OCI-LY1 (cell line): Measurements from ENCODE around the gene CWC22.

ENCODE experiments used
- H2AFZ ChIP-seq: fragments of 200-600 bp; sonication (generic), shearing (Covaris generic); 2 replicates; pipeline ENCODE4 v1.6.0; 2014; ENCODE audit warnings: antibody characterized with exemption, mild to moderate bottlenecking, low read length
- H3F3A ChIP-seq: fragments of 200-600 bp; sonication (generic), shearing (Covaris generic); 2 replicates; pipeline ENCODE4 v1.6.0; 2014; ENCODE audit warnings: mild to moderate bottlenecking, antibody characterized with exemption, low read length, moderate library complexity; ENCODE audit not compliant: insufficient read depth
- H3K27ac ChIP-seq: fragments of 200-600 bp; sonication (generic); 2 replicates; pipeline ENCODE4 v1.5.1; 2014; ENCODE audit warnings: low read length, mixed run types, mild to moderate bottlenecking, low read depth; ENCODE audit not compliant: poor library complexity, severe bottlenecking
- H3K27me3 ChIP-seq: fragments of 200-600 bp; sonication (generic); 2 replicates; pipeline ENCODE4 v1.6.0; 2014; ENCODE audit warnings: antibody characterized with exemption, mild to moderate bottlenecking, low read length, moderate library complexity; ENCODE audit not compliant: insufficient read depth
- H3K36me3 ChIP-seq: fragments of 200-600 bp; sonication (generic); 2 replicates; pipeline ENCODE4 v1.6.1; 2014; ENCODE audit warnings: mild to moderate bottlenecking, antibody characterized with exemption, low read length, moderate library complexity, mixed read lengths; ENCODE audit not compliant: insufficient read depth
- H3K4me1 ChIP-seq: fragments of 200-600 bp; sonication (generic); 2 replicates; pipeline ENCODE4 v1.5.1; 2014; ENCODE audit warnings: mild to moderate bottlenecking, low read length, moderate library complexity; ENCODE audit not compliant: insufficient read depth, severe bottlenecking
- H3K4me2 ChIP-seq: fragments of 200-600 bp; sonication (generic), shearing (Covaris generic); 2 replicates; pipeline ENCODE4 v1.6.1; 2014; ENCODE audit warnings: low read length
- H3K4me3 ChIP-seq: fragments of 200-600 bp; sonication (generic); 2 replicates; pipeline ENCODE4 v1.5.1; 2014; ENCODE audit warnings: low read length, low read depth, mild to moderate bottlenecking, mixed read lengths; ENCODE audit not compliant: poor library complexity, severe bottlenecking
- H3K79me2 ChIP-seq: fragments of 200-600 bp; shearing (Covaris generic); 2 replicates; pipeline ENCODE4 v1.6.1; 2016; ENCODE audit warnings: mixed run types, low read length, mixed read lengths; ENCODE audit not compliant: insufficient read depth
- H3K9ac ChIP-seq: fragments of 200-600 bp; sonication (generic), shearing (Covaris generic); 2 replicates; pipeline ENCODE4 v1.6.1; 2014; ENCODE audit warnings: mild to moderate bottlenecking, low read length, mixed read lengths
- H3K9me2 ChIP-seq: fragments of 200-600 bp; sonication (generic), shearing (Covaris generic); 2 replicates; pipeline ENCODE4 v1.6.1; 2014; ENCODE audit warnings: low read depth, mild to moderate bottlenecking, low read length, mixed read lengths
- H3K9me3 ChIP-seq: fragments of 200-600 bp; shearing (Covaris generic); 2 replicates; pipeline ENCODE4 v1.6.1; 2014; ENCODE audit warnings: low read length, mixed read lengths
- H4K20me1 ChIP-seq: fragments of 200-600 bp; sonication (generic), shearing (Covaris generic); 2 replicates; pipeline ENCODE4 v1.6.0; 2016; ENCODE audit warnings: mild to moderate bottlenecking, low read length; ENCODE audit not compliant: insufficient read depth
- EZH2 ChIP-seq: fragments of 200-600 bp; sonication (generic), shearing (Covaris generic); IDR thresholded peaks from 2 replicates; pipeline ENCODE4 v1.8.0; 2017; ENCODE audit warnings: borderline replicate concordance, mixed run types, mild to moderate bottlenecking, antibody characterized with exemption, low read length, moderate library complexity, mixed read lengths
- TF ChIP-seq, protein P1 (sequence below): fragments of 200-600 bp; sonication (generic), shearing (Covaris generic); IDR thresholded peaks from 2 replicates; pipeline ENCODE4 v1.5.1; 2017; ENCODE audit warnings: mild to moderate bottlenecking, antibody characterized with exemption, low read length, moderate library complexity, mixed read lengths

The CWC22 gene

DNA sequence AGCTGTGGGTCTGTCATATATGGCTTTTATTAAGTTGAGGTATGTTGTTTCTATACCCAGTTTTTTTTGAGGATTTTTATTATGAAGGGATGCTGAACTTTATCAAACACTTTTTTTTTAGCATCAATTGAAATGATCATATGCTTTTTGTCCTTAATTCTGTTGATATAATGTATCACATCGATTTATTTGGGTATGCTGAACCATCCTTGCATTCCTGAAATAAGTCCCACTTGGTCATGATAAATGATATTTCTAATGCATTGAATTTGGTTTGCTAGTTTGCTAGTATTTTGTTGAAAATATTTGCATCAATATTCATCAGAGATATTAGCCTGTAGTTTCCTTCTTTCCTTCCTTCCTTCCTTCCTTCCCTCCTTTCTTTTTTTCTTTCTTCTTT is 22.5 kb upstream of the CWC22 start:
- Histone ChIP-seq H3K9me3 (no peaks in the 10 kb centered on the region), H3K9ac (no peak overlapping the region), H4K20me1 (no peaks in the 10 kb centered on the region), H3K4me1 (no peaks in the 10 kb centered on the region), H3K4me3 (no peak overlapping the region), H3K9me2 (no peaks in the 10 kb centered on the region), H3F3A (no peaks in the 10 kb centered on the region), H3K36me3 (no peaks in the 10 kb centered on the region), H3K27me3 (no peaks in the 10 kb centered on the region), H3K27ac (no peak overlapping the region), H3K4me2 (no peak overlapping the region), H3K79me2 (no peaks in the 10 kb centered on the region), H2AFZ (no peak overlapping the region)
- TF ChIP-seq, protein P1, sequence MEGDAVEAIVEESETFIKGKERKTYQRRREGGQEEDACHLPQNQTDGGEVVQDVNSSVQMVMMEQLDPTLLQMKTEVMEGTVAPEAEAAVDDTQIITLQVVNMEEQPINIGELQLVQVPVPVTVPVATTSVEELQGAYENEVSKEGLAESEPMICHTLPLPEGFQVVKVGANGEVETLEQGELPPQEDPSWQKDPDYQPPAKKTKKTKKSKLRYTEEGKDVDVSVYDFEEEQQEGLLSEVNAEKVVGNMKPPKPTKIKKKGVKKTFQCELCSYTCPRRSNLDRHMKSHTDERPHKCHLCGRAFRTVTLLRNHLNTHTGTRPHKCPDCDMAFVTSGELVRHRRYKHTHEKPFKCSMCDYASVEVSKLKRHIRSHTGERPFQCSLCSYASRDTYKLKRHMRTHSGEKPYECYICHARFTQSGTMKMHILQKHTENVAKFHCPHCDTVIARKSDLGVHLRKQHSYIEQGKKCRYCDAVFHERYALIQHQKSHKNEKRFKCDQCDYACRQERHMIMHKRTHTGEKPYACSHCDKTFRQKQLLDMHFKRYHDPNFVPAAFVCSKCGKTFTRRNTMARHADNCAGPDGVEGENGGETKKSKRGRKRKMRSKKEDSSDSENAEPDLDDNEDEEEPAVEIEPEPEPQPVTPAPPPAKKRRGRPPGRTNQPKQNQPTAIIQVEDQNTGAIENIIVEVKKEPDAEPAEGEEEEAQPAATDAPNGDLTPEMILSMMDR: no peak
- no peak for TF ChIP-seq EZH2

DNA sequence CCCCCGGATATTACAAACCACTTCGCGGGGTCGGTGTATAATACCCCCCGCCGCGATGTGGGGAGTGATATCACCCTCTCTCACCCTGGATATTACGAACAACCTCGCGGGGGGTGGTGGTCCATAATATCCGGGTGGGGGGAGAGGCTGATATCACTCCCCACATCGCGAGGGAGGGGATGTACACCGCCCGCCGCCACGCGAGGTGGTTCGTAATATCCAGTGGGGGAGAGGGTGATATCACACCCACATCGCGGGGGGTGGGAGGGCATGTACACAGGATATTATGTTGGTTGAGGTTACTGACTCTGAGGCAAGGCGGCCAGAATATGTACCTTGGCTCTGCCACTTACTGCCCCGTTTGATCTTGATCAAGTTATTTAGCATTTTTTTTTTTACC is 14.8 kb upstream of the CWC22 start:
- H3K79me2 ChIP-seq: no peaks in the 10 kb centered on the region

DNA sequence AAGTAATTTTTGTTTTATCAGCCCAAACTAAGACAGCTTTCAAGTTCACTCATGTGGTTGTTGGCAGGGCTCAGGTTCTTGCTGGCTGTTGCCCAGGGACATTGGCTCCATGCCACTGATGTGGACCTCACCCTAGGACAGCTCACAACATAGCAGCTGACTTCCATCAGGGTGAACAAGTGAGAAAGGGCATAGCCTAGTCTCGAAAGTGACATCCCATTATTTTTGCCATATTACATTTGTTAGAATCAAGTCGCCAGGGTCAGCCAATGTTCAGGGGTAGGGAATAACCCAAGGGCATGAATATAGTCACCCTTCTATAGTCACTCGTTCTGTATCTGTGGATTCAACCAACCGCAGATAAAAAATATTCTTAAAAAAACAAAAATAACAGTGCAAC is 10.7 kb upstream of the CWC22 start:
- no peaks in the 10 kb centered on the region for H4K20me1 ChIP-seq
- no peaks in the 10 kb centered on the region for H3K9me2 ChIP-seq
- no peaks in the 10 kb centered on the region for H3K9me3 ChIP-seq
- no peaks in the 10 kb centered on the region for H3K4me1 ChIP-seq
- H3K4me2 ChIP-seq: no peak overlapping the region
- H3K27ac ChIP-seq: no peak overlapping the region
- H3K4me3 ChIP-seq: no peak overlapping the region
- H3K36me3 ChIP-seq: no peaks in the 10 kb centered on the region
- no peaks in the 10 kb centered on the region for H3F3A ChIP-seq
- H3K79me2 ChIP-seq: no peaks in the 10 kb centered on the region
- no peak for TF ChIP-seq EZH2
- TF ChIP-seq, protein P1: no peak
- no peaks in the 10 kb centered on the region for H3K27me3 ChIP-seq
- H2AFZ ChIP-seq: no peak overlapping the region
- no peak overlapping the region for H3K9ac ChIP-seq

More for the DNA sequence above, 14.8 kb upstream of the CWC22 start:
- Histone ChIP-seq H3K27me3 (no peaks in the 10 kb centered on the region), H3K9me3 (no peaks in the 10 kb centered on the region), H3K4me1 (no peaks in the 10 kb centered on the region), H3F3A (no peaks in the 10 kb centered on the region), H3K36me3 (no peaks in the 10 kb centered on the region), H2AFZ (no peak overlapping the region), H3K9ac (no peak overlapping the region), H3K4me3 (no peak overlapping the region), H3K27ac (no peak overlapping the region), H3K4me2 (no peak overlapping the region), H3K9me2 (no peaks in the 10 kb centered on the region), H4K20me1 (no peaks in the 10 kb centered on the region)
- TF ChIP-seq, protein P1: no peak
- no peak for TF ChIP-seq EZH2
